OCI-LY7 (cell line): ENCODE data around the gene MFN1. TPM values are rescaled to one million over a fixed set of nuclear protein-coding genes. Genes with fewer than 3 reads are reported as not detected.
A peak's percentile ranks its signal among the peaks of the same experiment; 100 is the strongest.

Experiments
- BruUV-seq: library from RNA; stranded (reverse); fragments of 400-500 nt; replicated peaks from 2 replicates; lab custom pipeline; 2021; lab: Mats Ljungman, UMichigan
- CTCF ChIA-PET: fragments of 300-600 bp; sonication (Branson Sonifier 250); formaldehyde crosslinking; loops from one replicate; lab custom pipeline; 2022; ENCODE audit warnings: antibody characterized with exemption; ENCODE audit not compliant: unreplicated experiment; lab: Charles Lee
- POLR2A ChIA-PET: fragments of 300-600 bp; sonication (Branson Sonifier 250); formaldehyde crosslinking; loops from one replicate; lab custom pipeline; 2022; ENCODE audit warnings: antibody characterized with exemption; lab: Charles Lee
- DNase-seq: peaks from one replicate; pipeline ENCODE4 v3.0.0-alpha.2; 2015; ENCODE audit warnings: low spot score
- H2AFZ ChIP-seq: fragments of 200-600 bp; sonication (generic), shearing (Covaris generic); 2 replicates; pipeline ENCODE4 v1.6.1; 2014; ENCODE audit warnings: mild to moderate bottlenecking, antibody characterized with exemption, low read length, moderate library complexity
- H3K27ac ChIP-seq: fragments of 200-600 bp; sonication (generic); 2 replicates; pipeline ENCODE4 v1.5.1; 2014; ENCODE audit warnings: mixed run types, low read depth, mild to moderate bottlenecking, moderate library complexity, low read length, inconsistent platforms; ENCODE audit not compliant: poor library complexity, severe bottlenecking
- H3K36me3 ChIP-seq: fragments of 200-600 bp; sonication (generic); 2 replicates; pipeline ENCODE4 v1.6.1; 2014; ENCODE audit warnings: mild to moderate bottlenecking, antibody characterized with exemption, low read length, moderate library complexity, mixed read lengths; ENCODE audit not compliant: insufficient read depth
- H3K4me1 ChIP-seq: fragments of 200-600 bp; sonication (generic); 2 replicates; pipeline ENCODE4 v1.5.1; 2014; ENCODE audit warnings: mild to moderate bottlenecking, low read length; ENCODE audit not compliant: insufficient read depth, poor library complexity, severe bottlenecking
- H3K4me2 ChIP-seq: fragments of 200-600 bp; sonication (generic); 2 replicates; pipeline ENCODE4 v1.6.1; 2014; ENCODE audit warnings: mild to moderate bottlenecking, low read length
- H3K4me3 ChIP-seq: fragments of 200-600 bp; sonication (generic); 2 replicates; pipeline ENCODE4 v1.5.1; 2014; ENCODE audit warnings: mild to moderate bottlenecking, low read depth, low read length; ENCODE audit not compliant: poor library complexity, severe bottlenecking
- H3K79me2 ChIP-seq: fragments of 200-600 bp; sonication (generic); 2 replicates; pipeline ENCODE4 v1.6.1; 2016; ENCODE audit warnings: low read depth, mild to moderate bottlenecking, low read length, moderate library complexity, mixed read lengths; ENCODE audit not compliant: insufficient read depth
- H3K9me2 ChIP-seq: fragments of 200-600 bp; sonication (generic); 2 replicates; pipeline ENCODE4 v1.6.1; 2016; ENCODE audit warnings: mild to moderate bottlenecking, low read length, mixed read lengths; ENCODE audit not compliant: insufficient read depth
- H3K9me3 ChIP-seq: fragments of 200-600 bp; sonication (generic); 2 replicates; pipeline ENCODE4 v1.6.1; 2014; ENCODE audit warnings: mild to moderate bottlenecking, mixed run types, low read length, mixed read lengths
- H4K20me1 ChIP-seq: fragments of 200-600 bp; sonication (generic); 2 replicates; pipeline ENCODE4 v1.6.1; 2014; ENCODE audit warnings: mild to moderate bottlenecking, antibody characterized with exemption, low read length, moderate library complexity, mixed read lengths; ENCODE audit not compliant: insufficient read depth
- EZH2phosphoT487 ChIP-seq: fragments of 200-600 bp; sonication (generic); IDR thresholded peaks from 2 replicates; pipeline ENCODE4 v1.6.1; 2018; ENCODE audit warnings: low read depth, borderline replicate concordance, mild to moderate bottlenecking, mixed run types, antibody characterized with exemption, low read length, moderate library complexity, mixed read lengths
- intact Hi-C: fragments of 100-400 bp; cut with micrococcal nuclease; formaldehyde crosslinking; loops from one replicate; pipeline ENCODE4 v1.10.0; 2022; ENCODE audit not compliant: unreplicated experiment
- total RNA-seq, 2 experiments: library from RNA; depleted of rRNA in 1 of 2; stranded (reverse); fragments of >200 nt in 1 of 2; shearing (Covaris generic) in 1 of 2; gene quantifications; 2 replicates each; pipeline ENCODE4 v1.2.3, GENCODE V29; 2014 to 2022
- TF ChIP-seq, protein P1 (sequence below): fragments of 200-600 bp; sonication (generic); conservative IDR thresholded peaks from 2 replicates; pipeline ENCODE4 v1.5.1; 2014; ENCODE audit warnings: mild to moderate bottlenecking, antibody characterized with exemption, low read length, moderate library complexity, mixed read lengths

Gene MFN1
- total RNA-seq, 2 experiments from 2014 or later = 23.0 to 41.8 TPM

GRCh38 chr3:179322286-179323196 lies 25.0 kb upstream of the MFN1 start, which contains the start of gene ZNF639:
Gene ZNF639, plus strand, starts transcription at chr3:179323031. Its CDS starts 5,263 bp downstream, at chr3:179328294.
- TF ChIP-seq, protein P1, sequence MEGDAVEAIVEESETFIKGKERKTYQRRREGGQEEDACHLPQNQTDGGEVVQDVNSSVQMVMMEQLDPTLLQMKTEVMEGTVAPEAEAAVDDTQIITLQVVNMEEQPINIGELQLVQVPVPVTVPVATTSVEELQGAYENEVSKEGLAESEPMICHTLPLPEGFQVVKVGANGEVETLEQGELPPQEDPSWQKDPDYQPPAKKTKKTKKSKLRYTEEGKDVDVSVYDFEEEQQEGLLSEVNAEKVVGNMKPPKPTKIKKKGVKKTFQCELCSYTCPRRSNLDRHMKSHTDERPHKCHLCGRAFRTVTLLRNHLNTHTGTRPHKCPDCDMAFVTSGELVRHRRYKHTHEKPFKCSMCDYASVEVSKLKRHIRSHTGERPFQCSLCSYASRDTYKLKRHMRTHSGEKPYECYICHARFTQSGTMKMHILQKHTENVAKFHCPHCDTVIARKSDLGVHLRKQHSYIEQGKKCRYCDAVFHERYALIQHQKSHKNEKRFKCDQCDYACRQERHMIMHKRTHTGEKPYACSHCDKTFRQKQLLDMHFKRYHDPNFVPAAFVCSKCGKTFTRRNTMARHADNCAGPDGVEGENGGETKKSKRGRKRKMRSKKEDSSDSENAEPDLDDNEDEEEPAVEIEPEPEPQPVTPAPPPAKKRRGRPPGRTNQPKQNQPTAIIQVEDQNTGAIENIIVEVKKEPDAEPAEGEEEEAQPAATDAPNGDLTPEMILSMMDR = peak; percentile 84
- no peak for TF ChIP-seq EZH2phosphoT487
- peak; percentile 95 for DNase-seq
- H3K9me3 ChIP-seq = no peaks in the 10 kb centered on the region
- peak within 1 kb of the TSS; percentile 90 for H3K4me3 ChIP-seq
- H3K79me2 ChIP-seq = peaks cover 45% of the 10 kb centered on the region
- intact Hi-C loops = loop anchor here (1.0 to 5.0 kb wide), 6 partner anchors 116 to 330 kb away; partner anchors contain the start of genes ACTL6A, PIK3CA, USP13 and ZMAT3
- CTCF ChIA-PET = interaction anchor here (0.9 to 1.5 kb wide), 3 partner anchors 238 to 307 kb away, joined by 3 to 8 read pairs (median 5); partner anchors contain the start of gene ACTL6A
- peaks cover 12% of the 10 kb centered on the region; the same call in 1 of the 2 replicates for H4K20me1 ChIP-seq
- peak within 1 kb of the TSS; percentile 81 for H3K4me2 ChIP-seq
- H2AFZ ChIP-seq = peak within 1 kb of the TSS; percentile 77
- peaks cover 24% of the 10 kb centered on the region for H3K4me1 ChIP-seq
- peak within 1 kb of the TSS; percentile 68 for H3K27ac ChIP-seq
- BruUV-seq = no TSS peak
- POLR2A ChIA-PET = interaction anchor here (0.6 to 3.9 kb wide), 13 partner anchors 14 to 303 kb away, joined by 3 to 27 read pairs (median 5); partner anchors contain the start of genes MFN1 and PIK3CA
- H3K36me3 ChIP-seq = peaks cover 32% of the 10 kb centered on the region
- H3K9me2 ChIP-seq = no peaks in the 10 kb centered on the region

DNA sequence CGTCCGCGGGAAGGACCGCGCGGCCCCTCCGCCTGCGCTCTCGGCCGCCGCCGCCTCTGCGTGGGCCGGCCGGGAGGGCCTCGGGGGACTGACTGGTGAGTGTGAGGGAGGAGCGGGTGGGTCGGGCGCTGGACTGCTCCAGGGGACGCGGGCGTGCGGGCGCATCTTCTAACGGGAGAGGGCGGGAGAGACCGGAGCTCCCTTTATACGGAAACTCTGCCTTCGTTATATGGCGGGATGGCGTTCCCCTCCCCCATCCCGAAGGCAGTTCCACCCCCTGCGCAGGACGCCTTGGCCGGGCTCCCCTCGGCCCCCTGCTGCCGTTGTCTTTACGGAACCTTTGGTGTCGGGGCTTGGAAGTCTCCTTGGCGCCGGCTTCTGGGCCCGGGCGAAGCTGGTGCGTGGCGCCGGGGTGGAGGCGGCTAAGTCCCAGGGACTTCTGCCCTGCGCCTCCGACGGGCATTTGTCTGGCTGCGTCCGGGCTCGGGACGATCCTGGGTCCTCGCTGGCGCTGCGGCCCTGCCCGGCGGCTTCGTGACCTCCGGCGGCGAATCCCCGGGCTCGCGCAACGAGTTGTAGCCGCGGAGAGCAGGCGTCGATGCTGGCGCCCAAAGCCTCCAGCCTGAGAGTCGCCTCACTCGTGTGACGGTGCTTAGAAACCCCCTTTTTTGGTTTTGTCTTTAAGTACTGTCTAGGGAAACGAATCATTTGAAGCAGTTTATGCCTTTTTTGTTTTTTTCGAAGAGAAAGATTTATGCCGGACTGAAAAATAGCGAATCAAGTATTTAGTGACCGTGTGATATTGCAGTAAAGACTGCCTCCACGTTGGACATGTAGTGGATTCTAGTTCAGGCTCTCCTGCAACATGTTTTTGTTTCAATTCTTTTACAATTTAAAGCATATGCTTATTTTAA lies 24.1 kb upstream of the MFN1 start:
- H4K20me1 ChIP-seq = peaks cover 12% of the 10 kb centered on the region; the same call in 1 of the 2 replicates
- peak overlapping the region; percentile 81 for H3K4me2 ChIP-seq
- POLR2A ChIA-PET = interaction anchor here (0.5 to 3.6 kb wide), 12 partner anchors 9 to 714 kb away, joined by 3 to 27 read pairs (median 4); partner anchors contain the start of genes ACTL6A and MFN1
- peak overlapping the region; percentile 68 for H3K27ac ChIP-seq
- H3K9me2 ChIP-seq = no peaks in the 10 kb centered on the region
- H3K79me2 ChIP-seq = peaks cover 54% of the 10 kb centered on the region
- DNase-seq = peak; percentile 79
- intact Hi-C loops = loop anchor here (1.0 to 5.0 kb wide), 5 partner anchors 24 to 329 kb away; partner anchors contain the start of genes MFN1, PIK3CA, USP13 and ZMAT3
- peaks cover 41% of the 10 kb centered on the region for H3K36me3 ChIP-seq
- peak overlapping the region; percentile 90 for H3K4me3 ChIP-seq
- no TSS peak for BruUV-seq
- peak overlapping the region; percentile 57 for H2AFZ ChIP-seq
- H3K9me3 ChIP-seq = no peaks in the 10 kb centered on the region
- TF ChIP-seq, protein P1 = no peak; the same call in 1 of the 2 replicates
- TF ChIP-seq EZH2phosphoT487 = no peak
- H3K4me1 ChIP-seq = peaks cover 24% of the 10 kb centered on the region
- CTCF ChIA-PET = interaction anchor here (0.6 kb wide), 1 partner anchor 51 kb away, joined by 3 read pairs; no protein-coding TSS in a partner anchor
